HepG2 (cell line): Measurements from ENCODE around the gene HS3ST5. TPM values are rescaled to one million over a fixed set of nuclear protein-coding genes. Genes with fewer than 3 reads are reported as not detected.

Experiments used
- ATF3 ChIP-seq: sonication (generic); formaldehyde crosslinking; IDR thresholded peaks from 2 replicates; pipeline ENCODE4 v1.4.0; 2020; ENCODE audit warnings: missing genetic modification reagents
- HMG20A ChIP-seq: IDR thresholded peaks from 2 replicates; pipeline ENCODE4 v1.6.1; 2016; ENCODE audit warnings: borderline replicate concordance
- HOXD1 ChIP-seq: sonication (generic); formaldehyde crosslinking; IDR thresholded peaks from 2 replicates; pipeline ENCODE4 v1.5.0; 2020; ENCODE audit warnings: missing genetic modification reagents
- LBX2 ChIP-seq: sonication (generic); formaldehyde crosslinking; IDR thresholded peaks from 2 replicates; pipeline ENCODE4 v1.5.0; 2020; ENCODE audit warnings: missing genetic modification reagents, mild to moderate bottlenecking, borderline replicate concordance
- TOPORS ChIP-seq: sonication (generic); formaldehyde crosslinking; IDR thresholded peaks from 2 replicates; pipeline ENCODE4 v1.8.0; 2023; ENCODE audit warnings: mild to moderate bottlenecking, missing genetic modification reagents
- ZBTB34 ChIP-seq: sonication (generic); formaldehyde crosslinking; IDR thresholded peaks from 2 replicates; pipeline ENCODE4 v1.8.0; 2022; ENCODE audit warnings: mild to moderate bottlenecking, missing genetic modification reagents
- ZNF275 ChIP-seq: sonication (generic); formaldehyde crosslinking; IDR thresholded peaks from 2 replicates; pipeline ENCODE4 v1.8.0; 2022; ENCODE audit warnings: missing genetic modification reagents, mild to moderate bottlenecking, inconsistent platforms, borderline replicate concordance
- ZNF276 ChIP-seq: sonication (generic); formaldehyde crosslinking; IDR thresholded peaks from 2 replicates; pipeline ENCODE4 v1.4.0; 2020; ENCODE audit warnings: mild to moderate bottlenecking, low read depth, missing genetic modification reagents
- ZNF431 ChIP-seq: sonication (generic); formaldehyde crosslinking; IDR thresholded peaks from 2 replicates; pipeline ENCODE4 v1.9.0; 2022; ENCODE audit warnings: missing genetic modification reagents, low read depth, mild to moderate bottlenecking, borderline replicate concordance
- ZNF564 ChIP-seq: sonication (generic); formaldehyde crosslinking; IDR thresholded peaks from 2 replicates; pipeline ENCODE4 v1.8.1; 2023; ENCODE audit warnings: mild to moderate bottlenecking, missing genetic modification reagents
- ZNF609 ChIP-seq: sonication (generic); formaldehyde crosslinking; IDR thresholded peaks from 2 replicates; pipeline ENCODE4 v1.4.0; 2020; ENCODE audit warnings: mild to moderate bottlenecking, missing genetic modification reagents, borderline replicate concordance
- ZNF639 ChIP-seq: conservative IDR thresholded peaks from 2 replicates; pipeline ENCODE4 v1.6.1; 2018; ENCODE audit warnings: missing genetic modification reagents
- ZZZ3 ChIP-seq: sonication (generic); formaldehyde crosslinking; IDR thresholded peaks from 2 replicates; pipeline ENCODE4 v1.4.0; 2020; ENCODE audit warnings: missing genetic modification reagents, mild to moderate bottlenecking, borderline replicate concordance
- polyA plus RNA-seq, 8 experiments: library from polyadenylated mRNA; depleted of rRNA in 3 of 8; stranded (reverse) in 7 of 8; unstranded in 1 of 8; fragments of >200 nt; fragmentation: Illumina TruSeq in 4 of 8; extraction: Trizol in 4 of 8; gene quantifications; 2 replicates each; pipeline versions ENCODE4 v1.2.1 to v1.2.3, GENCODE V29; 2011 to 2016; ENCODE audit warnings: low read depth in 4 of 8, missing spikeins in 1 of 8, mixed read lengths in 1 of 8; ENCODE audit not compliant: insufficient read depth in 1 of 8
- total RNA-seq, 5 experiments: library from RNA; depleted of rRNA; stranded (reverse); fragments of >200 nt; fragmentation: Illumina TruSeq; extraction: Trizol; gene quantifications; 2 replicates each; pipeline ENCODE4 v1.2.3, GENCODE V29; 2016; ENCODE audit warnings: low read depth in 1 of 5

Gene HS3ST5
- total and polyA plus RNA-seq, 2 of the 13 experiments (the other 11 are each of a cell fraction or from before 2014, with no cell fraction given): 1.1 to 1.6 TPM

GRCh38 chr6:114342826-114343781 lies at the start of gene HS3ST5 (continued):
- TF ChIP-seq HOXD1: no peak
- TF ChIP-seq ZNF275 (CRISPR knock-in tag): no peak
- no peak; the same call in 1 of the 2 replicates for TF ChIP-seq ZBTB34 (CRISPR knock-in tag)
- TF ChIP-seq ZZZ3: no peak
- TF ChIP-seq ZNF639 (CRISPR knock-in tag): no peak
- TF ChIP-seq TOPORS (CRISPR knock-in tag): no peak; the same call in 1 of the 2 replicates
- TF ChIP-seq ZNF276 (CRISPR knock-in tag): 0 out of 2 replicates have a peak, but pooled peaks have one; percentile 38
- TF ChIP-seq LBX2 (CRISPR knock-in tag): no peak; the same call in 1 of the 2 replicates
- no peak for TF ChIP-seq ZNF609 (CRISPR knock-in tag)
- no peak for TF ChIP-seq ATF3 (CRISPR knock-in tag)
- TF ChIP-seq ZNF564: no peak
- no peak for TF ChIP-seq ZNF431 (CRISPR knock-in tag)
- no peak for TF ChIP-seq HMG20A (CRISPR knock-in tag)
